Epidermal melanocyte (primary cell): ENCODE results near the gene ZNF740.
"Not testable (repeated sequence)": the region's sequence is repeated elsewhere in the genome, so short reads cannot be mapped to it uniquely, and the experiment has no call there.

ENCODE experiments used
- DNase-seq: peaks from one replicate; pipeline ENCODE4 v3.0.0; 2011; ENCODE audit warnings: low spot score; ENCODE audit not compliant: insufficient read length

Gene ZNF740

DNA sequence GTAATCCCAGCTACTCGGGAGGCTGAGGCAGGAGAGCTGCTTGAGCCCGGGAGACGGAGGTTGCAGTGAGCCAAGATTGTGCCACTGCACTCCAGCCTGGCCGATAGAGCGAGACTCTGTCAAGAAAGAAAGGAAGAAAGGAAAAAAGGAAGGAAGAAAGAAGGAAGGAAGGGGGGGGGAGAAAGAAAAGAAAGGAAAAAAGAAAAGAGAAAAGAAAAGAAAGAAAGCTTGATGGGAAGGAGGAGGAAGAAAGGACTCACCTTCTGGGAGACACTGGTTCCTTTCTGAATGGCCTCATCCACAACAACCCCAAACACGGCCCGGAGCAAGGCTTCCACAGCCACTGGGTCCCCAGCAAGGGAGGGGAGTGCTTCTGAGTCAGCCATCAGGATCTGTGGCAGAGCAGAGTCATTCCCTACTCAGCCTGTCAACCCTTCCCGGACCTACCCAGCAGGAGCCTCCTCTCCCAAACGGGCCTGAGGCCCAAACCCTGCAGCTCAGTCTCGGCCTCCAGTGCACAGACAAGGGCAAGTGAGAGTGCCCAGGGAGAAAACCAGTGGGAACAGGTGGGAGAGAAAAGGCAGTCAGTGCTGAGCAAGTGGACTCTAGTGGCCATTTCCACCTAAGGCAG, 7.3 kb upstream of the ZNF740 start:
- DNase-seq: no peak

DNA sequence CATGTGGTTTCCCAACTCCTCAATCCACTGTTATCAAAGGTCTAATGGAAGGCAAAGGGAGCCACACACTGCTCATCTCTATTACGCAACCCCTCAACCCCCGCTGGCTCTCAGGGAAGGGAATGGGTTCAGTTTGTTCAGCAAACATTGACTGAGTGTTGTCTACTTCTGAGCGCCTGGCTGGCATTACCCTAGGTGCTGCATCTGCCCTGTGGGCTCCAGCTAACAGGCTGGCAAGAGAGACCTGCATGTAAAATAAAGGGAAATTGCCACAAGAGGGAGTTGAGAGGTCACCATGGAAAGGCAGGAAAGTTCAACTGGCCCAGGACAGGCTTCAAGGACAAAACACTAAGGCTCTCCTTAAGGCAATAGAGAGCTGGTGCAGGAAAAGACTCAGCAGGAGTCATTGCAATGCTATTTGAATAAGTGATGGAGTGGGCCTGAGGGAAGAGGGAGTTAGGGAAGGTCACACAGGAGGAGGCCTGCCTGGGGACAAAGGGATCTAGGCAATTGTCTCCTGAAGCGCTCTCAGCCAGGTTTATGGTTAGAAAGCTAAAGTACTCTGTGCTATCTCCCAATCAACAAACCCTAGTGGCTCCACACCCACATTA, 5.5 kb upstream of the ZNF740 start:
- DNase-seq: no peak

DNA sequence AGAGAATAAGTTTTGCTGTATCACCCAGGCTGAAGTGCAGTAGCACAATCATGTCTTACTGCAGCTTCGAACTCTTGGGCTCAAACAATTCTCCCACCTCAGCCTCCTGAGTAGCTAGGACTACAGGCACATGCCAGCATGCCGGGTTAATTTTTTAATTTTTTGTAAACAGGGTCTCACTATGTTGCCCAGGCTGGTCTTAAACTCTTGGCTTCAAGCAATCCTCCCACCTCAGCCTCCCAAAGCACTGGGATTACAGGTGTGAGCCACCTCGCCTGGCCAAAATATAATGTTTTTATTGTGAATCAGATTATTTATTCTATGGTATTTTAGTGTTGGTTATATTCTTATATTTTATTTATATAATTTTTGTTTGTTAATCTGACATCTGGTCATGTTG, 3.8 kb upstream of the ZNF740 start:
- DNase-seq: no peak

DNA sequence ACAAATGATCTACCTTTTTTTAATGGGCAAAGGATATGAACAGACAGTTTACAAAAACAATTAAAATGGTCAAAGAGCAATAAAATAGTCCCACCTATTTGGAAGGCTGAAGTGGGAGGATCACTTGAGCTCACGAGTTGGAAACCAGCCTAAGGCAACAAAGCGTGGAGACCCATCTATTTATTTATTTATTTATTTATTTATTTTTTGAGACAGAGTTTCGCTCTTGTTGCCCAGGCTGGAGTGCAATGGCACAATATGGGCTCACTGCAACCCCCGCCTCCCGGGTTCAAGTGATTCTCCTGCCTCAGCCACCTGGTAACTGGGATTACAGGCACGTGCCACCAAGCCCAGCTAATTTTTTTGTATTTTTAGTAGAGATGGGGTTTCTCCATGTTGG, 3.1 kb upstream of the ZNF740 start:
- not testable (repeated sequence) for DNase-seq

GRCh38 chr12:53178803-53179202, 1.7 kb upstream of the ZNF740 start:
- DNase-seq: not testable (repeated sequence)

DNA sequence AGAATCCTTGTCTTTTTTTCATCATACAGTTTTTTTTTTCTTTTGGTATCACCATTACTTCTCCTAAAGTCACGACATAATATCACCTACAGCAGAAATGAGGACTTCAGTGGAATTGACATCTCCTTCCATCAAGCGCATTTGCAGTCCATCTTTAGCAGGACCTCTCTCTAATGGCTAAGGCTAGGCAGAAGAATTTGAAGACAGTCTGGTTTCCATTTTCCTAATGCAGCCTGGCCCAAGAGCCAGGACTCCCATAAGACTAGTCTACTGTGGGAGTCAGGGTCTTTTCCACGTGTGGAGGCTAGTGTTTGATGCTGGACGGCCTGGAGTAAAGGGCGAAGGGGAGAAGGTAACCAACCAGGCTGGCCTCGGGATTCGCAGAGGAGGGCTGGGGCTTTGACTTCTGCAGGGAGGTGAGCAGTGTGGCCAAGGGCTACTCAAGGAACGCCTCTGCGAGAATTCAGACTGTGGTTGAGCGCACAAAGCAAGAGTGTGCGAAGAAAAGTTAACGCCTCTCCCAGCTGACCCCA, 769 bp upstream of the ZNF740 start:
- DNase-seq: no peak

DNA sequence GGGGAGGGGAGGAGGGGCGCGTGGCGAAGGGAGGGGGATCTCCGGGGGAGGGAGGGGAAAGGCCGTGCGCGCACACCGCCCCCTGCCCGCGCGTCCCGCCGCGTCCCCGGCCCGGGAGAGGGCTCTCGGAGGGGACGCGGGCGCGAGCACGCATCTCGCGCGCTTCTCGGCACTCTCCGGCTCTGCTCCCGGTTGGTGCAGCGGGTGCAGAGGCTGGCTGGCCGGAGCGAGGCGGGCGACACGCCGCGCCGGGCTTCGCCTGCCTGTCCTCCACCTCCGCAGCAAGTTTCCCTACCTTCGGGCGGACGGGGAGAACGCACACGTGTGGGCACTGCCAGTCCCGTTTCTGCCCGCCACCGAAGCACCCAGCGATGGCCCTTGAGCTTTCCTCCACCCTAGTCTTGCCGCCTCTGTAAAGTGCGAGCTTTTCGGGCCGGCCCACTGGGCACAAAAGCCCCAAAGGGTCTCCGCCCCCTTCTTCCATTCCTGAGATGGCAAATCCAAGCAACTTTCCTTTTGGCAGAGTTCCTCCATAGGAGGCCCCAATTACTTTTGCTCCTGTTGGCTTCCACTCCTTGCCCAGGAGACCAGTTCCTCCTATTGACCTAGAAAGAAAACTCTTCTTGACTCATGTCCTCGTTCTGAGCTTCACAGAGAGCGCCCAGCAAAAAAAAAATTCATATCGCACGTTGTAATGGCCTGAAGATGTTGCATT, 566 bp downstream of the ZNF740 start:
- DNase-seq: peak; percentile 54

DNA sequence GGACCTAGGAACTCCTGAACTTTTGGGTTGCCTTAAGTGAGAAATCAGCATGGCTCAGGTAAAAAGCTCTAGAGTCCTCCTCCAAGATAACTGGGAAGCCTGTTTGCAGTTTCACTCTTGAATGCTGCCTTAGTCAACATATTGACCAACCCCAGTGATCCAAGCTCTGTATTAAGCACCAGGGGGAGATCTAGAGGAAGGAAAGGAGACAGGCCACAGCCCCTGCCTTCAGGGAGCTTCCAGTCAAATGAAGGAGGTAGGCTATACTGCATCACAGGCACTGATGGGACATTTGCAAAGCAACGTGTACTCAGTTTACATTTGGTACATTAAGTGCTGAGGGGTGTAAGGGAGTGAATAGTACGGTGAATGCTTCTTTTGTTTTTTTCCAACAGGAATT, 1.4 kb downstream of the ZNF740 start:
- no peak for DNase-seq

GRCh38 chr12:53182903-53183302, 2.4 kb downstream of the ZNF740 start:
- DNase-seq: no peak

DNA sequence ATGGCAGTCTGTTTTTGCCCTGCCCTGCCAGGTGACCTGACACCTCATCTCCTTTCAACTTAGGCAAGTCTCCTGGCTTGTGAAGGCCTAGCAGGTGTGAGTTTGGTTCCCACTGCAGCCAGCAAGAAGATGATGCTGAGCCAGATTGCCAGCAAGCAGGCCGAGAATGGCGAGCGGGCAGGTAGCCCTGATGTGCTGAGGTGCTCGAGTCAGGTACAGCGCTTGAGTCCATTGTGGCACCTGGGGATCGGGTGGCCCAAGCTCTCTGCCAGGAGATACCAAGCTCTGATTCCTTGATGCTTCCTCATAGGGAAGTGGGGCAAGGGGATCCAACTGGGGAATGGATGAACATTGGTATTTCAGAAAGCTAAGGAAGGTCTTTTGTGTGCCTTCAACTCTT, 4.3 kb downstream of the ZNF740 start:
- no peak for DNase-seq

GRCh38 chr12:53185582-53186153, 5.1 kb downstream of the ZNF740 start:
- no peak for DNase-seq

DNA sequence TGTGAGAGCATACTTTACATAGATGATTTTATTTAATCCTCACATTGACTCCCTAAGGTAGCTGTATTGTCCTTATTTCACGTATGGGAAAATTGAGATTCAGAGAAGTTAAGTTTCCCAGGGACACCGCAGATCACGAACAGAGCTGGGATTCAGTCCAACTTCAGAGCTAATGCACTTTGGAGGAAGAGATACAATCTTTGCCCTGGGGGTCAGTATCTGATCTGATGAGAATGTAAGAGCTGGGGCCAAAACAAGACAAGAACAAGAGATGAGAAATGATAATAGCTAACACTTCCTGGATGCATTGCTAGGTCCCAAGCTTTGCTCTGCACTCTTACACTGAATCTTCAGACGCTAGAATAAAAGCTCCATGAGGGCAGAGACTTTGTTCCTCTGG, 6.2 kb downstream of the ZNF740 start:
- DNase-seq: no peak

- no peak for DNase-seq
These were observed 6.8 kb downstream of the ZNF740 start for GRCh38 chr12:53187145-53187899.

DNA sequence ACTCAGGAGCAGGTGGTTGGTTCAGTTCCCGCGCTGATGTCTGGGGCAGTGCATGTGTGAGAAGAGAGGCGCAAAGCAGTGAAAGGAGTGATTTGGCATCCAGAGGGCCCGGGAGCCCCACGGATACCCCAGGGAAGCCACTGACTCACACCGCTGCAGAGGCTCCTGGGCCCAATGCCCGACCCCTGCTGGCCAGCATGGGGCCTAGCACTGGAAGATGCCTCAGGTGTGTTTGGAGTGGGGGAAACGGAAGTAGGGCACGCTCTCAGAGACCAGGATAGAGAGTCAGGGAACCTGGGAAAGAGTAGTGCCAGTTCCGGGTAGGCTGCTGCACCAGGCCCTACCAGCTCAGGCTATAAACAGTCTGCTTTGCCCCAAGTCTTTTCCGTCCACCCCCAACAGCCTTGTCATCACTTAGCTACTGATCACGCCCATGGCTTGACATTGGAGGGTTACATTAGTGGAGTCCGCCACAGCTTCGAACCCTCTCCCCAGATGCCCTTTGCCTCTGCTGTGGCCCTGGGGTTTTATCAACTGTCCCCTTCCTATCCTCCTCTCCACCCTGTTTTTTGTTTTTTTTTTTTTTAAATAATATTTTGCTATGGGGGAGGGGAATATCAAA, 9.7 kb downstream of the ZNF740 start:
- no peak for DNase-seq

- DNase-seq: no peak
These were observed 10.8 kb downstream of the ZNF740 start for GRCh38 chr12:53191096-53191884.

DNA sequence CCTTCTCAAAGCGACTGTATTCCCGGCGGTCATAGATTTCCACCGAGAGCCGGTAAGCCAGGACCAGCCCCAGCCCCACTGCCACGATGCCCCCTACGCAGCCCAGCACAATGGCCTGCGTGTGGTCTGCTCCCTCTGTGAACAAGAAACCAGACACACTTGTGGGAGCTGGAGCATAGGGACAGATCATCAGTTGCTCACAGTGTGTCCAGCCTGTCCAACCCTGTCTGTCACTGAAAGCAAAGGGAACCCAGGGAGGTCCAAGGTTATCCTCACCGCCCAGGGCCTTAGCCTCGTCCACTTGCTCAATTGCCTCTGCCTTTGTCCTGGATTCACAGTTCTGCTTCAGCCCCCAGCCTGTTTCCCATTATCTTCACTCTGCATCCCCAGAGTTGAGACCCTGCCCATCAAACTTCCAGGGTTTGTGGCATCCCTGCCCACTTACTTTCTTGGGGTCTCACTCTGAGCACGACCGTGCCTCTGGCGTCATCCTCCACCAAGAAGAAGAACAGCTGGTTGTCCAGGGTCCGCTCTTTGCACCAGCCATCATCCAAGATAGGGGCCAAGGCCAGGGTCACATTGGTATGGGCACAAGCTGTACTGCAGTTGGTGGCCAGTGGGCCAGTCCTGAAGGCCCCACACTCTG, 11.5 kb downstream of the ZNF740 start:
- DNase-seq: no peak

GRCh38 chr12:53192531-53193021, 12.1 kb downstream of the ZNF740 start:
- no peak for DNase-seq

DNA sequence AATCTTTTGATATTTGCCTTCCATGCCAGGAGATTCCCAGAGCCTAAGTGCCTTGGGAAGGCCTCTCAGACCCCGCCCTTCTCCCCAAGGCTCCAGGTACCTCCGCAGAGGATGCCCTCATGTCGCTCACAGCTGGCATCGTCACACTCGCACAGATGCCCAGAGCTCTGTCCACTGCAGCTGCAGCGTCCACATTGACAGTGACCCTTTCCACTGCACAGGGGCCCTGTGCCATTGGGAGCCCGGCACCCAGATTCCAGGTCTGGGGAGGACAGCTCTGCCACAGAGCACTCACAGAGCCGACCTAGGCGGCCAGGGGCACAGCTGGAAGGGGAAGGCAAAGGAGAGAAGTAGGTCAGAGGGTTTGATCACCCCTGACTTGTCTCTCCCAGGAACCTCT, 12.5 kb downstream of the ZNF740 start:
- no peak for DNase-seq

GRCh38 chr12:53193985-53194716, 13.6 kb downstream of the ZNF740 start:
- DNase-seq: no peak
